ENCODE data around the gene CNTNAP2.

The CNTNAP2 gene

DNA sequence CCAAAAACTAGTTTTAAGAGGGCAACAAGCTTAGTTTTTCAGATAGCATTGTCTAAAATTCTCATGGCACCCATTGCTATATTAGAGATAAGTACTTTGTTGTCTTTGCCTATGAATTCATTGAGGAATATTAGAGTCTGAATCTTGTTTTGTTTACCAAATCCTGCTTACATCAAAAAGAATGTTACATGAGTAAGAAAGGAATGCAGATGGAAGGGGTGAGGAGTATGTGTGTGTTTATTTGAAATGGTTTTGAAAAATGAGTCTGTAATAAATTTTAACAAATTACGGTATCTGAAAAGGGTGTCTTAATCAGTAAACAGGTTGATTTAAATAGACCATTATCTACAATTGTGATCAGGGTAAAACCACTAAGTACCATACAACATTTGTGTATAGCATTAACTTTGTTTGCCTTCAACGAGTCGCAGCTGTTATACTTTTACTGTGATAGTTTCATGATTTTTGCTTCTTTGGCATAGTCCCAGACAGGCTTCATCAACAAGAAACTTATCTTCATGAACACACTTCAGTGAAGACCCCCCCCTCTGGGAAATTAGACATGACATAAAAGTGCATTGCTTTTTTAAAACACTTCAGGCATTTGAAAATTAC is 1290.0 kb downstream of the CNTNAP2 start:
- Histone ChIP-seq H3K79me2 (ENCODE audit: insufficient read depth, low read length) (no peaks in the 10 kb centered on the region), H3K4me3 (ENCODE audit: low read depth in 1 of 2, low read length in 2 of 2) (no peak overlapping the region), H3K27ac (ENCODE audit: low read length) (no peak overlapping the region), H2AFZ (ENCODE audit: low read depth, low read length) (no peak overlapping the region), H3K9ac (ENCODE audit: low read depth, low read length) (no peak overlapping the region), H3K4me2 (ENCODE audit: insufficient read depth, low read length) (no peak overlapping the region), H4K20me1 (ENCODE audit: insufficient read depth, low read length) (no peaks in the 10 kb centered on the region), H3K36me3 (ENCODE audit: insufficient read depth, low read length) (no peaks in the 10 kb centered on the region), H3K9me3 (ENCODE audit: insufficient read depth, low read length, severe bottlenecking) (no peaks in the 10 kb centered on the region), H3K27me3 (ENCODE audit: insufficient read depth, low read length, poor library complexity) (no peaks in the 10 kb centered on the region), H3K4me1 (ENCODE audit: insufficient read depth, low read length) (no peaks in the 10 kb centered on the region)
- TF ChIP-seq EZH2 (IDR thresholded peaks at IDR 0.05; ENCODE audit: borderline replicate concordance, low read depth, low read length, severe bottlenecking): no peak
- TF ChIP-seq, protein P1, sequence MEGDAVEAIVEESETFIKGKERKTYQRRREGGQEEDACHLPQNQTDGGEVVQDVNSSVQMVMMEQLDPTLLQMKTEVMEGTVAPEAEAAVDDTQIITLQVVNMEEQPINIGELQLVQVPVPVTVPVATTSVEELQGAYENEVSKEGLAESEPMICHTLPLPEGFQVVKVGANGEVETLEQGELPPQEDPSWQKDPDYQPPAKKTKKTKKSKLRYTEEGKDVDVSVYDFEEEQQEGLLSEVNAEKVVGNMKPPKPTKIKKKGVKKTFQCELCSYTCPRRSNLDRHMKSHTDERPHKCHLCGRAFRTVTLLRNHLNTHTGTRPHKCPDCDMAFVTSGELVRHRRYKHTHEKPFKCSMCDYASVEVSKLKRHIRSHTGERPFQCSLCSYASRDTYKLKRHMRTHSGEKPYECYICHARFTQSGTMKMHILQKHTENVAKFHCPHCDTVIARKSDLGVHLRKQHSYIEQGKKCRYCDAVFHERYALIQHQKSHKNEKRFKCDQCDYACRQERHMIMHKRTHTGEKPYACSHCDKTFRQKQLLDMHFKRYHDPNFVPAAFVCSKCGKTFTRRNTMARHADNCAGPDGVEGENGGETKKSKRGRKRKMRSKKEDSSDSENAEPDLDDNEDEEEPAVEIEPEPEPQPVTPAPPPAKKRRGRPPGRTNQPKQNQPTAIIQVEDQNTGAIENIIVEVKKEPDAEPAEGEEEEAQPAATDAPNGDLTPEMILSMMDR (IDR thresholded peaks at IDR 0.05; ENCODE audit: borderline replicate concordance, extremely low read depth, low read length, poor library complexity, severe bottlenecking): no peak
- DNase-seq (no peak), ATAC-seq (ENCODE audit: insufficient read depth, low read depth) (no peak)

DNA sequence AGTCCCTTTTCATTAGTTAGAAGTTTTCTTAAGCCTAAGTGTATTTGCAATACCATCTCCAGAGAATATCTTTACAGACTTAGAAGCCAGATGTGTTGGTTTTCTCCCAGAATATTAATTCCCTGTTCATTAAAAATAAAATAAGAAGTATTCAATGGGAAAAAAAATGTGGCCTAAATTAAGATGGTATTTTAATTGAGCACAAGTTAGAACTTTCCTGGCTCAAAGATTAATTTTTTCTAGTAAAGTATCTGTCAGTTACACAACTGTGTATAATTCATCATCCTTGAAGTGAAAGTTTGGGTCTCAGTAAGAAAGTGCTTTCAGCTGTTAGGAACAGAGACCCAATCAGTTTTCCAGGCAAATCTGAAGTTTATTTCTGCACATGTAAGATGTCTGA is 1294.5 kb downstream of the CNTNAP2 start:
- Histone ChIP-seq H3K9ac (ENCODE audit: low read depth, low read length) (no peak overlapping the region), H2AFZ (ENCODE audit: low read depth, low read length) (no peak overlapping the region)

DNA sequence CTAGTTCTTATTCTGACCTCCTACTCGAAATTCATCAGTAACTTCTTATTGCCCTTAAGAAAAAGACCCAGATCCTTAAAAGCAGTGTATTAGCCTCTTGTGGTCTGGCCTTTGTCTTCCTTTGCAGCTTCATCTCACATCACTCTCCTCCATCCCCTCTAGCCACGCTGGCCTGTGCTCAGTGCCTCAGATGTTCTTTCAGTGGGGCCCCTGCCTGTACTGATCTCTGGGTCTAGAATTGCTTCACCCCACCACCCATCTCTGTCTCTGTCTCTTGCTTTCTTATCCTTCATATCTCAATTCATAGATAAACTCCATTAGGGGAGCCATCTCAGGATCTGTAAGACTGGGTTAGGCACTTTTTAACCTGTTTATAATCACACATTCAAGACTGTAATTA is 1295.5 kb downstream of the CNTNAP2 start:
- Histone ChIP-seq H3K27me3 (ENCODE audit: insufficient read depth, low read length, poor library complexity) (no peaks in the 10 kb centered on the region), H3K79me2 (ENCODE audit: insufficient read depth, low read length) (no peaks in the 10 kb centered on the region), H3K9me3 (ENCODE audit: insufficient read depth, low read length, severe bottlenecking) (no peaks in the 10 kb centered on the region), H3K27ac (ENCODE audit: low read length) (no peak overlapping the region), H3K4me2 (ENCODE audit: insufficient read depth, low read length) (no peak overlapping the region), H2AFZ (ENCODE audit: low read depth, low read length) (no peak overlapping the region), H3K36me3 (ENCODE audit: insufficient read depth, low read length) (no peaks in the 10 kb centered on the region), H3K9ac (ENCODE audit: low read depth, low read length) (no peak overlapping the region), H3K4me1 (ENCODE audit: insufficient read depth, low read length) (no peaks in the 10 kb centered on the region), H3K4me3 (ENCODE audit: low read depth in 1 of 2, low read length in 2 of 2) (no peak overlapping the region), H4K20me1 (ENCODE audit: insufficient read depth, low read length) (no peaks in the 10 kb centered on the region)
- DNase-seq (no peak), ATAC-seq (ENCODE audit: insufficient read depth, low read depth) (no peak)
- TF ChIP-seq, protein P1 (IDR thresholded peaks at IDR 0.05; ENCODE audit: borderline replicate concordance, extremely low read depth, low read length, poor library complexity, severe bottlenecking): no peak
- TF ChIP-seq EZH2 (IDR thresholded peaks at IDR 0.05; ENCODE audit: borderline replicate concordance, low read depth, low read length, severe bottlenecking): no peak

More for the DNA sequence above, 1294.5 kb downstream of the CNTNAP2 start:
- no peaks in the 10 kb centered on the region for H3K4me1 ChIP-seq (ENCODE audit: insufficient read depth, low read length)
- no peaks in the 10 kb centered on the region for H4K20me1 ChIP-seq (ENCODE audit: insufficient read depth, low read length)
- TF ChIP-seq, protein P1 (IDR thresholded peaks at IDR 0.05; ENCODE audit: borderline replicate concordance, extremely low read depth, low read length, poor library complexity, severe bottlenecking): no peak
- TF ChIP-seq EZH2 (IDR thresholded peaks at IDR 0.05; ENCODE audit: borderline replicate concordance, low read depth, low read length, severe bottlenecking): no peak
- no peaks in the 10 kb centered on the region for H3K36me3 ChIP-seq (ENCODE audit: insufficient read depth, low read length)
- no peaks in the 10 kb centered on the region for H3K9me3 ChIP-seq (ENCODE audit: insufficient read depth, low read length, severe bottlenecking)
- no peak for ATAC-seq (ENCODE audit: insufficient read depth, low read depth)
- no peaks in the 10 kb centered on the region for H3K79me2 ChIP-seq (ENCODE audit: insufficient read depth, low read length)
- no peaks in the 10 kb centered on the region for H3K27me3 ChIP-seq (ENCODE audit: insufficient read depth, low read length, poor library complexity)
- no peak overlapping the region for H3K27ac ChIP-seq (ENCODE audit: low read length)
- H3K4me2 ChIP-seq (ENCODE audit: insufficient read depth, low read length): no peak overlapping the region
- DNase-seq: no peak
- no peak overlapping the region for H3K4me3 ChIP-seq (ENCODE audit: low read depth in 1 of 2, low read length in 2 of 2)
